ENCODE results near the gene TROAP. TPM values are rescaled to one million over a fixed set of nuclear protein-coding genes. Genes with fewer than 3 reads are reported as not detected.
A peak's percentile ranks its signal among the peaks of the same experiment; 100 is the strongest.

The TROAP gene
- total RNA-seq, 3 donors from 2014 or later: 0.29 to 1.8 (median 0.66) TPM

- TF ChIP-seq POLR2A (IDR thresholded peaks at IDR 0.05) (no peak), POLR2AphosphoS5 (IDR thresholded peaks at IDR 0.05) (no peak), CTCF (IDR thresholded peaks at IDR 0.05) (no peak)
- H3K9me3 ChIP-seq: no peaks in the 10 kb centered on the region
- no peak overlapping the region for H3K4me3 ChIP-seq
- intact Hi-C loops (cut with DNase I; ENCODE audit: low total_unique reads): loop anchor here (10.0 kb wide), 1 partner anchor 166 kb away; no protein-coding TSS in a partner anchor
- peaks cover 11 to 37% of the 10 kb centered on the region in 2 donors for H3K27me3 ChIP-seq
- no peak overlapping the region for H3K27ac ChIP-seq
- H3K36me3 ChIP-seq: no peaks in the 10 kb centered on the region
- no peak for DNase-seq (ENCODE audit: low spot score in 2 of 2)
- peaks cover 23% of the 10 kb centered on the region in 2 donors for H3K4me1 ChIP-seq
Measured at GRCh38 chr12:49349266-49349665, 26.2 kb downstream of the TROAP start.

GRCh38 chr12:49352351-49352750 is 29.3 kb downstream of the TROAP start:
- intact Hi-C loops (cut with DNase I; ENCODE audit: low total_unique reads): no loop called here
- Histone ChIP-seq H3K27me3 (peaks cover 0 to 9% of the 10 kb centered on the region in 2 donors), H3K9me3 (no peaks in the 10 kb centered on the region), H3K27ac (no peak overlapping the region), H3K36me3 (no peaks in the 10 kb centered on the region), H3K4me1 (peaks cover 2 to 8% of the 10 kb centered on the region in 2 donors), H3K4me3 (no peak overlapping the region)
- no peak for TF ChIP-seq POLR2AphosphoS5 (IDR thresholded peaks at IDR 0.05)
- TF ChIP-seq POLR2A (IDR thresholded peaks at IDR 0.05): no peak
- no peak for TF ChIP-seq CTCF (IDR thresholded peaks at IDR 0.05)
- no peak for DNase-seq (ENCODE audit: low spot score in 2 of 2)

GRCh38 chr12:49355913-49356312 is 32.9 kb downstream of the TROAP start:
- no peak for DNase-seq (ENCODE audit: low spot score in 2 of 2)
- Histone ChIP-seq H3K36me3 (no peaks in the 10 kb centered on the region), H3K4me3 (no peak overlapping the region), H3K27me3 (no peaks in the 10 kb centered on the region), H3K27ac (no peak overlapping the region), H3K9me3 (no peaks in the 10 kb centered on the region), H3K4me1 (no peaks in the 10 kb centered on the region)
- TF ChIP-seq POLR2A (IDR thresholded peaks at IDR 0.05): no peak
- TF ChIP-seq POLR2AphosphoS5 (IDR thresholded peaks at IDR 0.05): no peak
- TF ChIP-seq CTCF (IDR thresholded peaks at IDR 0.05): no peak
- intact Hi-C loops (cut with DNase I; ENCODE audit: low total_unique reads): no loop called here

- no peak overlapping the region for H3K27ac ChIP-seq
- no peaks in the 10 kb centered on the region for H3K36me3 ChIP-seq
- DNase-seq (ENCODE audit: low spot score in 2 of 2): no peak
- H3K9me3 ChIP-seq: no peaks in the 10 kb centered on the region
- no peaks in the 10 kb centered on the region for H3K27me3 ChIP-seq
- intact Hi-C loops (cut with DNase I; ENCODE audit: low total_unique reads): no loop called here
- TF ChIP-seq POLR2A (IDR thresholded peaks at IDR 0.05) (no peak), CTCF (IDR thresholded peaks at IDR 0.05) (peak; percentile 21 to 36 (median 27)), POLR2AphosphoS5 (IDR thresholded peaks at IDR 0.05) (no peak)
- H3K4me3 ChIP-seq: no peak overlapping the region
- no peaks in the 10 kb centered on the region for H3K4me1 ChIP-seq
Measured at GRCh38 chr12:49357103-49357678, 34.1 kb downstream of the TROAP start.

GRCh38 chr12:49358483-49359141 is 35.6 kb downstream of the TROAP start:
- DNase-seq (ENCODE audit: low spot score in 2 of 2): no peak
- H3K4me3 ChIP-seq: no peak overlapping the region

More at GRCh38 chr12:49358483-49359141, 35.6 kb downstream of the TROAP start:
- Histone ChIP-seq H3K4me1 (no peaks in the 10 kb centered on the region), H3K27ac (no peak overlapping the region), H3K9me3 (no peaks in the 10 kb centered on the region), H3K27me3 (no peaks in the 10 kb centered on the region), H3K36me3 (no peaks in the 10 kb centered on the region)
- TF ChIP-seq POLR2AphosphoS5 (IDR thresholded peaks at IDR 0.05) (no peak), CTCF (IDR thresholded peaks at IDR 0.05) (peak; percentile 13 to 73 (median 73)), POLR2A (IDR thresholded peaks at IDR 0.05) (no peak)
- intact Hi-C loops (cut with DNase I; ENCODE audit: low total_unique reads): no loop called here

Data from breast epithelium (tissue), 4 donors.